Activated CD8-positive, alpha-beta memory T cell treated with anti-CD3 and anti-CD28 coated beads, Interleukin-2, amount 50 U/mL, for 24 hours (primary cell): ENCODE data around the gene OTOR.
A peak's percentile ranks its signal among the peaks of the same experiment; 100 is the strongest.

ENCODE experiments used
- DNase-seq: peaks from one replicate; pipeline ENCODE4 v3.0.0-alpha.2; 2020; ENCODE audit errors: extremely low read depth

The OTOR gene, protein sequence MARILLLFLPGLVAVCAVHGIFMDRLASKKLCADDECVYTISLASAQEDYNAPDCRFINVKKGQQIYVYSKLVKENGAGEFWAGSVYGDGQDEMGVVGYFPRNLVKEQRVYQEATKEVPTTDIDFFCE

DNA sequence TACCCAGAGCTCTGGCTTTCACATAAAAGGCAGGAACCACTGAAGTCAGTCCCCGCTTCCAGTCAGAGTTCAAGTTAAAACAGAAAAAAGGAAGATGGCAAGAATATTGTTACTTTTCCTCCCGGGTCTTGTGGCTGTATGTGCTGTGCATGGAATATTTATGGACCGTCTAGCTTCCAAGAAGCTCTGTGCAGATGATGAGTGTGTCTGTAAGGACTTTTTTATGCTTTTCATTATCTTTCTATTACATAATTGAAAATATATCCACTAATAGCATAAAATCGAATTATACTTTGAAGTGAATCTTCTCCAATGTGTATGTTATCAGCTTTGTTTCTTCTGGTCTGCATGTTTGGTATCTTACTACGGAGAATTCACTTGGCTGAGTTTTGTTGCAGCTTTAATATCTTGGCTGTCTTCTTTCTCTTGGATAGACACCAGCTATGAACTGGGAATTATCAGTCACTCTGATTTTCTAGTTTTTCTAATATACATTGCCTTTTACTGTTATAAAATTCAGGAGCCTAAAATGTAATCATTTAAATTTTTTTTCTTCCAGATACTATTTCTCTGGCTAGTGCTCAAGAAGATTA lies at the start of gene OTOR:
Gene OTOR (plus strand): TSS at position 51 of the 593 bp plus-strand sequence. CDS start 44 bp downstream, at position 95.
- no peak for DNase-seq

DNA sequence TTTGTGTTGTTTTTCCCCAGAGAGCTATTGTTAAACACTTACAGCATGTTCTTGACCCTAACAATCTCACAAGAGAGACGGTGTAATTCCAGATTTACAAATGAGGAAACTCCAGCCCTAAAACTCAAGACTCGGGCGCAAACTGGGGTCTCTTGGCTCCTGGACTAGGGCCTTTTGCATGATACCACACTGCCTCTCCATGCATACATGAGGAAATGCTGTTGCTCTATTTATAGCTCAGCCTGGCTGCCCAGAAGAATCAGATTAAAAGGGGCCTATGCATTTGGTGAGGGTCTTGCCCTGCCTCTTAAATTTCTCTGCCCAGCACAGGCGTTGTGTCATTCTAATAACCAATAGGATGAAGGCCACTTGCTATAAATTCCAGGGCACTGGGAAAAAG lies 48.9 kb upstream of the OTOR start:
- DNase-seq = no peak

DNA sequence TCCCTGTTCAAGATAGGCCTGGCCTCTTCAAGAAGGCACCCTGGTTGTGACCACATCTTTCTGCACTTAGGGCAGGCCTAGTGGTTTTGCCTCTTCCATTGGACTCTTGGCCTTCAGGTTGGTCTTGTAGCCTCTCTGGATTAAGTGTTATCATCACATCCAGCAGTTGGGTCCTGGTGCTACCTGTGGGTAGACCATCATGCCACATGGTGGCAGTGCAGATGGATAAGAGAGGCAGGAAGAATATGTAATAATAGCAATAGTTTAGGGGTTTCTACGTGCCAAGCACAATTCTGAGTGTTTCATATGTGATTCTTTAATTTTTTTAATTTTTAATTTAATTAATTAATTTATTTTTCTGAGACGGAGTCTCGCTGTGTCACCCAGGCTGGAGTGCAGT lies 46.9 kb upstream of the OTOR start:
- no peak for DNase-seq

DNA sequence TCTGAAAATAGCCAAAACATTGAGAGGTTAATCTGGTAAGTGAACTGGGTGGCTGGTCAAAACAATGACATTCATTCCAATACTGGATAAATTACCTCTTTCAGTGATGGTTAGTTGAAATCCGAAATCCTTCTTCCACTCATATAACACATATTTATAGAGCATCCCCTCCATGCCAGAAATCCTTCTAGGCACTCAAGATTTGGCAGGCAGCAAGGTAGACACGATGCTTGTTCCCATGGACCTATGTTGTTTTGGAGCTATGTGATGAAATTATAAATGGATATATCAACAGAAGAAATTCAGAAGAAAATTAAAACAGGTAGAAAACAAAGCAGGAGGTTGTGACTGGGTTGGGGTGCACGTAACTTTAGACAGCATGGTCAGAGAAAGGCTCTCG lies 44.6 kb upstream of the OTOR start:
- DNase-seq = no peak

DNA sequence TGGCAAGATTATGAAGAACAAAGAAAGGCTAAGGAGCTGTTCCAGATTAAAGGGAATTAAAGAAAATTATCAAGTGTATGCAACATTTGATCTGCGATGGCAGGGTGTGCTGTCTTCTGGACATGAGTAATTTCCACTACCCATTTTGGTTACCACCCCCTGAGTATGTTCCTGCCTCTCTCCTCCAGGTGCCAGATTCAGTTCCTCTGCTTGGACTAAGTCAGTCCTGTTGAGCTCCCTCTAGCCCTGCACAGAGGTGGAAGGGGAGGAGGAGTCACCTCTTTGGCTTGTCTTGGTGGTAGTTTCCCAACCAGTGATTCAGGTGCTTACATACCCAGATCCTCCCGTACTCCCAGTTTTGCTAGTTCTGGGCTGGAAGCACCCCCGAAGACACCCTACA lies 40.5 kb upstream of the OTOR start:
- DNase-seq = no peak

DNA sequence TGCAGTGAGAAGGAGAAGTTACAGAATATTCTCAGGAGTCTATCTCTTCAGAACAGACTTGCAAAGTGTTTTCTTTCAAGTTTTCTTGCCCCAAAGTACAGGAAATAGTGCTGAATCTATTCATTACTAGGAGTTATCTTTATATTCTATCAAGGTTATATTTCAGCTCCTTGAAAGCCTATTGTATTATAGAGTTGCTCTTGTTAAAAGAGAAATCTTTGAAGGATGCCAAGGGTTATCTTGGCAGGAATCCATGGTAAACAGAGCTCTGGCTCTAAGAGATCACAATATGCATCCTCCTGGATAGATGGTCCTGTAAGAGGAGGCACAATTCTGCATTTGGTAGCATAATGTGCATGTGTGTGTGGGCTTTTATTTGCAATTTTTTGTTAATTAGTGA lies 39.6 kb upstream of the OTOR start:
- no peak for DNase-seq

DNA sequence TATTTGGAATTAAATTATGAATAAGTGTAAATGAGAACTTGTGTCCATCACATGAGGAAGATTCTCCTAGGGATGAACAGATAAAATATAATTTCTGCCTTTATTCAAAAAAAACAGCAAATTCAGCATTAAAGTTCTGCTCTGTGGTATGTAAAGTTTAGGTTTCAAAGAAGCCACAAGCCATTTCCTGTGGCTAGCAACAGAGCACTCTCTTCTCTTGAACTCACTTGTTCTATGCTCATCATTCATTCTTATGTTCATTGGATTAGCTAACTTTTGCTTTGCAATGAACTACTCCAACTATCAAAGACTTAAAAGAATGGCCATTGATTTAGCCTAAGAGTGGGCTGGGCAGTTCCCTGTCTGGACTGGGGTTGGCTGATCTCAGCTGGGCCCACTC lies 39.1 kb upstream of the OTOR start:
- DNase-seq = no peak

DNA sequence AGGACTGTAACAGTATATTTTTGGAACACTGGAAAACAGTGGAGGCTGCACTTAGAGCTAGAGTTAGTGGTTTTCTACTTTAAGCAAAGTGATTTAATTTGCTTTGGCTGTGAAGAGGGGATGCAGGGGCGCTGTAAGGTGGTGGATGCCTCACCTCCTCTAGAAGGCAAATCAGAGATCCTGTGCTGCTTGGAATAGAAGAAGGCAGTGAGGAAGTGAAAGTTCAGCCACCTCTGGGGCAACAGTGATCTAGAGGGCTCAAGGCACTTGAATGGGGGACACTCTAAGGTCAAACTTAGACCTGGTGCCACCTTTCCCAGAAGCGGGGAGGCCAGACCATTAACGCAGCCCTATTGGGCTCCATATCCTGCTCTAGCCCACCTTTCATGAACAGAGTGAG lies 37.4 kb upstream of the OTOR start:
- no peak for DNase-seq

DNA sequence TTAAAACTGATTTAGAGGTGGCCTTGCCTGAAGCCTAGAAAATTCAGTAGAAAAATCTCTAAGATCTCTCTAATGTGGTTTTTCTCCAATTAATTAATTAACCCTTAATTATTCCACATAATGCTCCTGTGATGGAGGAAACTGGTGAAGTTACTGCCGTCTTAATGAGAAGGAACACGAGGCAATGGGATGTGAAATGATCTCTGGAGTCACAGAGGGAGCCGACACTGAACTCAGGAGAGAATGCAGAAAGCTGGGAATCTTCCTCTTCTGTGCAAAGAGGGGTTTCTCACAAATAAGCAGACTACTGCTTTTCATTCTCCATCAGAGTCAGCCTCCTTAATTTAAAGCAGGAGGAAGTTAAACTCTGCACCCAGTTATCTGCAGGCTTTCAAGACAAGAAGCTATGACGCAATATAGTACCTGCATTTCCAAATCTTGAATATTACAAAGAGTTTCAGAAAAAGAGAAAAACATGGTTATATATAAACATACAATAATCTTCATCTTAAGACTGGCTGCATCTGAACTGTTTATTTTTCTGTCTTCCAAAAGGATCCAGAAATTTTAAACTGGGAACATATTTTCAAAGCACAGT lies 36.4 kb upstream of the OTOR start:
- no peak for DNase-seq

DNA sequence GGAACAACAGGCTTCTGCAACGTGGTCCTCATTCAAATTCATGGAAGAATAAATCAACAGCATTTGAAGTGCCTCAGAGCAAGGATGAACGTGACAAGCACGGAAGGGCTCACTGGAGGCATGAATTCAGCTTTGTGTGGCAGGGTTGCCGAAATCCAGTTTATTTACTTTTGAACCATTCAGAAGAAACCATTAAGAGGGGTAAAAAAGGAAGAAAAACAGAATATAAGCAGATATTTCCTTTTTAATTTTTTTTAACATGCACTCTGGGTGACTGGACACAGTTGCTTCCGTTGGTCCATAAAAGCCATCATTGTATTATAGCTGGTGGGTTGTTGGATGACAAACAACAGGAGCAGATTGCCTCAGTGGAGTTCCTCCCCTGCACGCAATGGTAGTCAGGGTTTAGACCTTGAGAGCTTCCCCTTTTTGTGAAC lies 35.6 kb upstream of the OTOR start:
- no peak for DNase-seq

DNA sequence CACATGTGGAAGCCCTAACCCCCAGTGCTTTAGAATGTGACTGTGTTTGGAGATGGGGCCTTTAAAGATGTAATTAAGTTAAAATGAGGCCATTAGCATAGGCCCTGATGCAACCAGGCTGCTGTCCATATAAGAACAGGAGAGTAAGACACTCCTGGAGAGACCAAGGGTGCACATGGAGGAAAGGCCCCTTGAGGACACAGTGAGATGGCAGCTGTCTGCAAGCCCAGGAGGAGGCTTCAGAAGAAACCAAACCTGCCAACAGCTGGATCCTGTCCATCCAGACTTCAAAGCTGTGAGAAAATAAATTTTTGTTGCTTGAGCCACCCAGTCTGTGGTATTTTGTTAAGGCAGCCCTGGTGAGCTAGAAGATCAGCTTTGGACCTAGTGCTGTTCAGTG lies 35.1 kb upstream of the OTOR start:
- no peak for DNase-seq

DNA sequence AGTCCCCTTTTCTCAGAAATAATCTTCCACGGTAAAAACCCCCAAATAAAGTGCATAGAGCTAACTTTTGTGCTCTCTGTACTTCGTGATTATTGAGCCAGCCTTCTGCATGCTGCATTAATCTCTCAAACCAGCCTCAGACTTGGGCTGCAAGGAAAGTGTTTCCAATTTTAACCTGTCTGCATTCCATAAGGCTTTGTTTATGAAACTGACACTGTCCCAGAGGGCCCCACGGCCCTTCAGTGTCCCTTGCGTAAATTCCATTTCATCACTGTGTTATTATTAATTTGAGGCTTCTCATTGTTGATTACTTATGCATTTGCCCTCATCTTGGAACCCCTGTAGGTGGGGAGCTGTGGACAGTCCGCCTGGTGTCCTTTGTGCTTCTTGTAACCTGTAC lies 33.9 kb upstream of the OTOR start:
- no peak for DNase-seq

DNA sequence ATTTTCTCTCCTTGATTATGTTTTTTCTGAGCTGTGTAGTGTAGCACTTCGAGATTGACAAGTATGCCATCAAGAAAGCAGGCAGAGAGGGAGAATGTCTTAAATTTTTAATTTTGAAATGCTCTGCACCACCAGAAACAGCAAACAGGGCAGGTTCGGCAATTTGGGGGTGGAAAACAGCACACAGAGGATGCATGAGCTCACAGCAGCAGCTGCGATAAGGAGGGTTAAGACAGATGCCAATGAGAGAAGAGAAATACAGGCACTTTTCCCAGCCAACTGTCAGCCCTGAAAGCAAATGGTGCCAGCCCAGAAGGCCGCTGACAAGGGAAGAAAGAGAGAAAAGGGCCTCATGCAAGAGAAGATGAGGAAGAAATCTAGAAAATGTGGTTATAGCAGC lies 33.4 kb upstream of the OTOR start:
- DNase-seq = no peak

DNA sequence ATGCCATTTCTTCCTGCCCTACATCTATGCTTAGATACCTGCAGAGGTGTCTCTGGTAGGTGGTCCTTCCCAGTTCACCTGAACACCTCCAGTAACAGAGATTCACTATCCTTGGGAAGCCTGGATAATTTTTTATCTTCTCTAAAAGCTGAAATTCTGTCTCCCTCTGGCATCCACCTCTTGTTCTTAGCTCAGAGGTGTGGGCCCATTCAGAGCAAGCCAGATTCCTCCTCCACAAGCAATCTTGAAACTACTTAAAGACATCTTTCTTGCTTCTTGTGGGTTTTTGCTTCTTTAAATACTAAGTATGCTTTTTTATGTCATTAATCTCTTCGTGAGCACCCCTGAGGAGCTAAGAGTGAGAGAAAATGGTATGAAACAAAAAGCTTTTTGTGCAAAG lies 28.7 kb upstream of the OTOR start:
- no peak for DNase-seq

DNA sequence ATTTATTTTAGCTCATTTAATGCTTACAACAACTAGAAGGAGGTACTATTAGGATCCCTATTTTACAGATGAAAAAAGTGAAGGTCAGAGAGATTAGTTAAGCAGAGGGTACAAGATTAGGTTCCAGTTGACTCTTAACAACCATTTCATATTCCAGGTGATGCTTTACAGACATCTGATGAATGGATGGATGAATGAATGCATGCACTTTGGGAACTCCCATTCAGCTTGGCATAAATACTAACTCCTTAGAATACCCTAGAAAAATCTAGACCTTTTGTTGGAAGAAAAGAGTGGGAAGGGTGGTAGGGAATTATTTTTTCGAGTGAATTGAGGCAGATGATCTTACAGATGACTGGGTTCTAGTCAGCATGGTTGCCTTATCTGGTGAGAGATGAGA lies 19.1 kb upstream of the OTOR start:
- no peak for DNase-seq

DNA sequence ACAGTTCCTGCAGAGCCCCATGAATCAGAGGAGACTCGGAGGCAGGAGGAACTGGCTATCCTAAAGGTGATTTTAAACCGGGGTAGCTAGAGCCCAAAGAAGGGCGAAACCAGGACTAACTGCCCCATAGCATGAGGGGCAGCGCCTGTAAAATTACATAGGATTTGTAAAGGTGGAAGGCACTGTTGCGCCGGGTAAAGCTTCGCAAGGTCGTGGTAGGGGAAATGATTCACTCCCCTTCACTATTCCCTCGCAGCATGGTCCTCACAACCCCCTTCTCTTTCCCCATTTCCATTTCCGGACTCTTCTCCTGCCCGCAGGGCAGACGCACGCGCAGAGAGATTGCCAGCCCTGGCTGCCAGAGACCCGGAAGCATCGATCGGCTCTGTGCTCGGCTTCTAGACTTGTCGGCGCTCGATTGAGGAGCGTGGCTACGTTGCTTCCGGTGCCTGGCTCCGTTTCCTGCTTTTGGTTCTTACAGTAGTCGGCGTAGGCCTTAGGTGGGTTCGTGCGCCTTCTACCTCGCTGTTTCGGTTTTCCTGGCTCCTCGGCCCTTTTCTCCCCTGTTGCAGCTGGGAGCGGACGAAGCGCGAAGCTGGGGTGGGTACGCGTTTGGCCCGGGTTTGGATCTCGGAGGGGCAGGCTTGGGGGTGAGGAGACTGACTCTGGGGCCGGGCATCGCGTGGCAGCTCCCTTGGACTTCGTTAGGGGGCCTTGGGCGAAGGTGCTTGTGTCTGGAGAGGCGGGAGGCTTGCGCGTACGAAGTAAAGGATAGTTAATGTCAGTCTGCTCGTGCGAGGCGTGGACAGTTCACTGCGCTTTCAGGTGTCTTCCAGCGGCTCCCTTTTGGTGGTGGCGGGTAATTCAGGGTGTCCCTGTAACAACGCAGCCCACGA lies 18.3 kb upstream of the OTOR start, which contains the start of gene SNRPB2:
Gene SNRPB2 (plus strand): TSS at position 462 of the 896 bp plus-strand sequence. CDS start 1,677 bp downstream, outside the sequence.
- DNase-seq = peak; percentile 82

DNA sequence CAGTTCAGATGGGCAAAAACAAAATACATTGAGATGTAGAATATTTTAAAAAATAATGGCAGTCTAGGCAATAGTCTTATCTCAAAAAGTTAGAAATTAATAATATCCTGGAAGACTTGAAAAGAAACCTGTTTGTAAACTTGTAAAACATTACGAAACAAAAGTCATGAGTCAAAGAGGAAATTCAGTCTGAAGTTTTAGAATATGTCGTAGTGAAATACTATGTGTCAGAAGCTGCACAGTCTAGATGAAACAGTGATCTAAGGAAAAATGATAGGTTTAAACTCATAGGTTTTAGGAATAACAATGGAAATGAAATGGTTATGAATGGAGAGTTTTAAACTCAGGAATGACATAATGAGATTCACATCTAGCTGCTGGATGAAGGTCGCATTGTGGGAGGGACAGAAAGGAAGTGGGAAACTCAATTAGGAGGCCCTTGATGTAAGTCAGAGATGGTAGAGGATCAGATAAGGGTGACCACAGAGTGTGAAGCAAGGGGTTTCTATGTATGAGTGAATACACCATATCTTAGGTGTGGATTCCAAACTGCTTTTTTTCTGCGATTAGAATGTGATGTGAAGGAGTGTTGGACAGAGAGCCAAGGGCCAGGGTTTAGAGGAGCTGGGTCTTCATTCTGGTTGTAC lies 15.5 kb upstream of the OTOR start:
- DNase-seq = no peak

DNA sequence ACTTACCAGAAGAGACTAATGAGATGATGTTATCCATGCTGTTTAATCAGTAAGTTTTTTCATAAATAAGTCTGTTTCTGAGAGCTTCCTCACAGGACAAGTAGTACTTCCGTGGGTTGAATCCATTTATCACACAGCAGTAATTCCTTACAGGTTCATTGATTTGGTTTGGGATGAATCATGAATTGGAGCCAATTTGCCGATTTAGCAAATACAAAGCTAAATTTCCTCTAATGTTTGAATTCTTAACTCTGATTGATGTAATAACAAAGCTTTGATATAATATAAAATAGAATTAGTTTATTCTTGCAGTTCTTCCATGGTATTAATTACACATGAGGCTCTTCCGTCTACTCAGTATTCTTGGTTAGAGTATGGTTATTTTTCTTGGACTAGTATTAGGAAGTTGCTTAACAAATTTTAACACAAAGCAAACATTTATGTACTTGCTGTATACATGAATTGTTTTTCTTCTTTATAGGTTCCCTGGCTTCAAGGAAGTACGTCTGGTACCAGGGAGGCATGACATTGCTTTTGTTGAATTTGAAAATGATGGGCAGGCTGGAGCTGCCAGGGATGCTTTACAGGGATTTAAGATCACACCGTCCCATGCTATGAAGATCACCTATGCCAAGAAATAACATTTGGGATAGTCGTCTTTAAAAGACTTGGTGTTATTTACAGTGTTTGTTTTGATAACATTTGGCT lies 7.6 kb upstream of the OTOR start:
- no peak for DNase-seq

DNA sequence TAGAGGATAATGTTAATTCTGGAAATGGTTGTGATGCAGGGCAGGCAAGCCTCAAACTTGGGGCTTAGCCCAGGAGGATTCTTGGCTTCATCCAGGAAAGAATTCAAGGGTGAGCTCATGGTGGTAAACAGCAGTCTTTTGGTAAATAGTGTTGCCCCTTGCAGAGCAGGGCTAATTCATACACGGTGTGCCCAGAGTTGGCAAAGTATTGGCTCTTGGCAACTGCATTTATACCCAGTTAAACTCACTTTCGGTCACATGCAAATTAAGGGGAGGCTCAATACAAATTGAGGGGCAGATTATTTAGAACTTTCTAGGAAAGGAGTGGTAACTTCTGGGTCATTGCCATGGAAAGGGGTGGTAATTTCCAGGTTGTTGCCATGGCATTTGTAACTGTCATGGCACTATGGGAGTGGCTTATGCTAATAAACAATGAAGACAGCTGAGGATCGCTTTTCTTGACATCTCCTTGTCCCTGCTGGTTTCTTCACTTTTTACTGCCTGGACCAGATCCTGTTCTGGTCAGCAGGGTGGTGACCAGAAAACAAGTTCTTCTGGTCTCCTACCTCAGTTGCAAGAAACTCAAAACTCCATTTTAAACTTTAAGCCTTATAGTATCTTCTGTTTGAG lies 3.9 kb upstream of the OTOR start:
- no peak for DNase-seq

DNA sequence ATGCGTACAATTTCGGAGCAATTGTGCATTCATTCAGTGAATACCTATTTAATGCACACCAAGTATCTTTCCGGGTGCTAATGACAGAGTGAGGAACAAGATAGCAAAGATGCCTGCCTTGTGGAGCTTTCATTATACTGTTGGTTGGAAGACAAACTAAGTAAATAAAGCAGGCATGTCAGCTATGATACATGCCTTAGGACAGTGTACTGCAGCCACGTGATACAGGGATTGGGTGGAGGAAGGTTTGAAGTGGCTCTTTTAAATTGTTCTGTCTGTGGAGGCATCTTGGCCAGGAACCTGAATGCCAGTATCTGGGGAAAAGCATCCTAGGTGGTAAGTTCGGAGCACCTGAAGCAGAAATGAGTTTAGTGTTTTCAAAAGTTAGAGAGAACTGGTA lies 3.0 kb upstream of the OTOR start:
- DNase-seq = no peak

DNA sequence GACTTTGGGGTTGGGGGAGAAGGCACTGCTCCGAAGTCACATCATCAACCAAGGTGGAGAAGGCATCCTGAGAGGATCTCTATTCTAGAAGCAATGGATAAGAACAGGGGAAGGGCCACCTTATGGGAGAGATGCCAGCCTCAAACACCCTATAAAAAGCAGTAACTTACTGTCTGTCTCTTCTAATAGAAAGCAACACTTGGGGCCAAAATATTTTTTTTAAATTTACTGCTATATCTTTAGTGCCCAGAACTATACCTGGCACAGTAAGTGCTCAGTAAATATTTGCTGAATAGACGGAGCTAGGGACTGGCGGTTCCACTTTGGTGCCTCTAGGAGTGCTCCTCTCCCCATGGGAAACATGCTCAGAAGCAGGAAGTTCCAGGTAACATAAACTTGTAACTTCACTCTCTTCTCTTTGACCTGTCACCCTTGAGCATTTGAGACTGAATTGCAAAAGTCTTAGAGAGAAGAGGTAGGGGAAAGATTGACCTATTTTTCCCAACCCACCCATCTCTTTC lies 807 bp upstream of the OTOR start:
- no peak for DNase-seq
